HEK293 (cell line): Measurements from ENCODE around the gene CIB4.

Source experiments
- TF ChIP-seq, protein P1 (sequence below): fragments of 450-650 bp; formaldehyde crosslinking; IDR thresholded peaks from 2 replicates; pipeline ENCODE4 v1.5.1; 2016; ENCODE audit warnings: missing biosample characterization, missing genetic modification characterization
- TF ChIP-seq, protein P2 (sequence below): fragments of 450-650 bp; formaldehyde crosslinking; IDR thresholded peaks from 2 replicates; pipeline ENCODE4 v1.5.1; 2017; ENCODE audit warnings: missing biosample characterization, mild to moderate bottlenecking, missing genetic modification characterization, moderate library complexity

DNA sequence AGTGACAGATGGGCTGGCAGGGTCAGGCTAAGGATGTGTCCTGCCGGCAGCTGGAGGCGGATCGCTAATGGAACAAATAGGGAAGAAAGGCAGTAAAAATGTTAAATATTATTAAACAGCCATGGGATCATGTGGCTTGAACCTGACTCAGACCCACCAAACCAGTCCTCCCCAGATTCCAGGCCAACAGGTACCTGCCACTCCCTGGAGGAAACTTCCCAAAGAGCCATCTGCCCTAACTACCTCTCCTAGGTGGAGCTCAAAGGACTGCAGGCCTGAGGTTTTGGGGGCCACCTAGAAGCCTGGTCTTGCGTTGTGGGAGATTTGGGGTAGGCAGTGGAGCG, 34.3 kb downstream of the CIB4 start:
- TF ChIP-seq, protein P1, sequence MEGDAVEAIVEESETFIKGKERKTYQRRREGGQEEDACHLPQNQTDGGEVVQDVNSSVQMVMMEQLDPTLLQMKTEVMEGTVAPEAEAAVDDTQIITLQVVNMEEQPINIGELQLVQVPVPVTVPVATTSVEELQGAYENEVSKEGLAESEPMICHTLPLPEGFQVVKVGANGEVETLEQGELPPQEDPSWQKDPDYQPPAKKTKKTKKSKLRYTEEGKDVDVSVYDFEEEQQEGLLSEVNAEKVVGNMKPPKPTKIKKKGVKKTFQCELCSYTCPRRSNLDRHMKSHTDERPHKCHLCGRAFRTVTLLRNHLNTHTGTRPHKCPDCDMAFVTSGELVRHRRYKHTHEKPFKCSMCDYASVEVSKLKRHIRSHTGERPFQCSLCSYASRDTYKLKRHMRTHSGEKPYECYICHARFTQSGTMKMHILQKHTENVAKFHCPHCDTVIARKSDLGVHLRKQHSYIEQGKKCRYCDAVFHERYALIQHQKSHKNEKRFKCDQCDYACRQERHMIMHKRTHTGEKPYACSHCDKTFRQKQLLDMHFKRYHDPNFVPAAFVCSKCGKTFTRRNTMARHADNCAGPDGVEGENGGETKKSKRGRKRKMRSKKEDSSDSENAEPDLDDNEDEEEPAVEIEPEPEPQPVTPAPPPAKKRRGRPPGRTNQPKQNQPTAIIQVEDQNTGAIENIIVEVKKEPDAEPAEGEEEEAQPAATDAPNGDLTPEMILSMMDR = no peak
- TF ChIP-seq, protein P2, sequence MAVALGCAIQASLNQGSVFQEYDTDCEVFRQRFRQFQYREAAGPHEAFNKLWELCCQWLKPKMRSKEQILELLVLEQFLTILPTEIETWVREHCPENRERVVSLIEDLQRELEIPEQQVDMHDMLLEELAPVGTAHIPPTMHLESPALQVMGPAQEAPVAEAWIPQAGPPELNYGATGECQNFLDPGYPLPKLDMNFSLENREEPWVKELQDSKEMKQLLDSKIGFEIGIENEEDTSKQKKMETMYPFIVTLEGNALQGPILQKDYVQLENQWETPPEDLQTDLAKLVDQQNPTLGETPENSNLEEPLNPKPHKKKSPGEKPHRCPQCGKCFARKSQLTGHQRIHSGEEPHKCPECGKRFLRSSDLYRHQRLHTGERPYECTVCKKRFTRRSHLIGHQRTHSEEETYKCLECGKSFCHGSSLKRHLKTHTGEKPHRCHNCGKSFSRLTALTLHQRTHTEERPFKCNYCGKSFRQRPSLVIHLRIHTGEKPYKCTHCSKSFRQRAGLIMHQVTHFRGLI (tag by site-specific recombination) = no peak
